Measurements from ENCODE around the gene FDXR. TPM values are rescaled to one million over a fixed set of nuclear protein-coding genes. Genes with fewer than 3 reads are reported as not detected.

Gene FDXR
- total and polyA plus RNA-seq, 5 donors: 4.9 to 10.5 (median 8.2) TPM

DNA sequence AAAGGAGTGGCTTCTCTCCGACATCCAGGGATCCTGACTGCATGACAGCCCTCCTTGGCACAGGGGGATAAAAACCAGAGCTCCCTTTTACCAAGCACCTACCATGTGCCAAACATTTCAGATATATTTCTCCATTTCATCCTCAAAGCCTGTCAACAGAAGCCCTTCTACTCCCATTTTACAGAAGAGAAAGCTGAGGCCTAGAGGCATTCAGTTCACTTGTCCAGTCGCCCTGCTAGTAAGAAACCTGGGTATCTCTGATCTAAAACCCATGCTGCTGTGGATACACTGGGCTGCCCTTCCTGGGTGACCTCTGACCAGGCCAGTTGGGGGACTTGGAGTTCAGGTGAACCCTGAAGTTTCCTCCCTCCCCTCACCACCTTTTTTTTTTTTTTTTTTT lies 5.9 kb upstream of the FDXR start:
- Histone ChIP-seq H3K4me3 (ENCODE audit: low read length) (no peak overlapping the region), H3K4me1 (ENCODE audit: control insufficient read depth, insufficient read depth, low read length) (peaks cover 2% of the 10 kb centered on the region), H3K27me3 (ENCODE audit: control insufficient read depth, insufficient read depth) (no peaks in the 10 kb centered on the region), H3K27ac (ENCODE audit: low read length) (no peak overlapping the region), H3K9me3 (ENCODE audit: control insufficient read depth, low read length) (no peaks in the 10 kb centered on the region)
- 64% methylated on average over 2 of the region's 2 CpGs for WGBS
- intact Hi-C loops (cut with DNase I): no loop called here
- peak in 1 of 3 donors; percentile 1 for DNase-seq
- no peak for ATAC-seq

DNA sequence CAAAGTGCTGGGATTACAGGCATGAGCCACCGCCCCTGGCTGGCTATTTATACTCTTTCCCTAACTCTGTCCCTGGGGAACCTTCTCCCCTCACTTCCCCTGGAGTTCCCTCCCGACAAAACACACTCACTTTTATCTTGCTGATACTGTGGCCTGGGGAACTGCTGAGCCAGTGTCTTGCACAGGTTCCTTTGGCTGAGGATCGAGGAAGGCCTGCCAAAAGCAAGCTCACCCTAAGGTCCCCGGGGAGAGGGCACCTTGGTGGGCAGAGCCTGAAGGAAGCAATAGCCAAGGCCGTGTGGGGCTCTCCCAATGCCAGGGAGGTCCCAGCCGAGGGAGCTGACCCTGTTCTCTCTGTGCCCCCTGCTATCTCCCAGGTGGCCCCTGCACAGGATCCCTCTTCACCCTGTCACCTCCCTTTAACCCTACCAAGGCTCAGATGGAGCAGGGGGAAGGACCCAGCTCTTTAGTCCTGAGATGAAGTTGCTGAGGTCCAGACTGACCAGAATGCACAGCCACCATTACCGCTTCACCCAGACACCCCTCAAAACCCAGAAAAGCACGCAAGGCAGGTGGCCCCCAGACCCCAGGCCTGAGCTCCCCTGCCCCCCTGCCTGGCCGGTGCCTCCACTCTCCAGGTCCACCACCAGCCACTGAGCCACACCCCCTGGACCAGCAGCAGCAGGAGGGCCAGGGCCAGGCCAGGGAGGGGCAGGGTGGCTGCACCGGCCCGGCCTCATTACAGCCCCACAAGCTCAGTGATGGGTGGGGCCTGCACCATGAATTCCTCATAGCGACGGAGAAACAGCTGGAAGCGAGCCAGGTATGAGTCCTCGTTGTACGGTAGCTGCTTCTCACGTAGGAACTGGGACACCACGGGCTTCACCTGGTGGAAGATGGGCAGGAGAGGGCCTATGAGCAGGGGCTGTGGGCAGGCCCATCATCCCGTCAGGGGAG lies 5.1 kb upstream of the FDXR start:
- peak in 2 of 3 donors; percentile 63 to 66 for DNase-seq
- no peak overlapping the region for H3K27ac ChIP-seq (ENCODE audit: low read length)
- intact Hi-C loops (cut with DNase I): no loop called here

DNA sequence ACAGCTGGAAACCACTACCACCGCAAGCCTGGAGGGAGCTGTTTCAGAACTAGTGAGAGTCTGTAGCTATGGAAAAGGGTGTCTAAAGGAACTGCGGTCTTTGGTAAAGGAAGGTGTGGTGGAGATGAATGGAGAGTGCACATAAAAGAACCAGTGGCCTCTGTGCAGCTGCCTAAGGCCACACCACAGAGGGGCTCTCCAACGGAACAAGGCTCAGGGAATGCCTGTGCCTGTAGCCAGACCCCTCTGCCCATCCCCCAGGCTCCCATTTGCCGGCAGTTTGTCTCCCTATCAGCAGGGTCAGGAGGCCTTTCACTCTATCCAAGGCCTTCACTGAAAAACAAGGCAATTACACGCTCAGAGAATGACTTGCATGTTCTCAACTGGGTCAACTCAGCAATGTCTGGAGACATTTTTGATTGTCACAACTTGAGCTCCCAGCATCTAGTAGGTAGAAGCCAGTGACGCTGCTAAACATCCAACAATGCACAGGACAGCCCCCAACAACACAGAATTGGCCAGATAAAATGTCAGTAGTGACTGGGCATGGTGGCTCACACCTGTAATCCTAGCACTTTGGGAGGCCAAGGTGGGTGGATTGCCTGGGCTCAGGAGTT lies 3.3 kb upstream of the FDXR start:
- peaks cover 2% of the 10 kb centered on the region for H3K4me1 ChIP-seq (ENCODE audit: control insufficient read depth, insufficient read depth, low read length)
- peak in 1 of 3 donors; percentile 25 for DNase-seq
- intact Hi-C loops (cut with DNase I): no loop called here
- H3K9me3 ChIP-seq (ENCODE audit: control insufficient read depth, low read length): no peaks in the 10 kb centered on the region
- no peak for ATAC-seq
- H3K4me3 ChIP-seq (ENCODE audit: low read length): no peak overlapping the region
- no peaks in the 10 kb centered on the region for H3K27me3 ChIP-seq (ENCODE audit: control insufficient read depth, insufficient read depth)
- WGBS: 46% methylated on average over 6 of the region's 6 CpGs
- no peak overlapping the region for H3K27ac ChIP-seq (ENCODE audit: low read length)

More for the DNA sequence above, 5.1 kb upstream of the FDXR start:
- Histone ChIP-seq H3K9me3 (ENCODE audit: control insufficient read depth, low read length) (no peaks in the 10 kb centered on the region), H3K27me3 (ENCODE audit: control insufficient read depth, insufficient read depth) (no peaks in the 10 kb centered on the region), H3K4me1 (ENCODE audit: control insufficient read depth, insufficient read depth, low read length) (peaks cover 2% of the 10 kb centered on the region), H3K4me3 (ENCODE audit: low read length) (no peak overlapping the region)
- ATAC-seq: peak; percentile 34 to 61
- 26% methylated on average over 19 of the region's 19 CpGs for WGBS

DNA sequence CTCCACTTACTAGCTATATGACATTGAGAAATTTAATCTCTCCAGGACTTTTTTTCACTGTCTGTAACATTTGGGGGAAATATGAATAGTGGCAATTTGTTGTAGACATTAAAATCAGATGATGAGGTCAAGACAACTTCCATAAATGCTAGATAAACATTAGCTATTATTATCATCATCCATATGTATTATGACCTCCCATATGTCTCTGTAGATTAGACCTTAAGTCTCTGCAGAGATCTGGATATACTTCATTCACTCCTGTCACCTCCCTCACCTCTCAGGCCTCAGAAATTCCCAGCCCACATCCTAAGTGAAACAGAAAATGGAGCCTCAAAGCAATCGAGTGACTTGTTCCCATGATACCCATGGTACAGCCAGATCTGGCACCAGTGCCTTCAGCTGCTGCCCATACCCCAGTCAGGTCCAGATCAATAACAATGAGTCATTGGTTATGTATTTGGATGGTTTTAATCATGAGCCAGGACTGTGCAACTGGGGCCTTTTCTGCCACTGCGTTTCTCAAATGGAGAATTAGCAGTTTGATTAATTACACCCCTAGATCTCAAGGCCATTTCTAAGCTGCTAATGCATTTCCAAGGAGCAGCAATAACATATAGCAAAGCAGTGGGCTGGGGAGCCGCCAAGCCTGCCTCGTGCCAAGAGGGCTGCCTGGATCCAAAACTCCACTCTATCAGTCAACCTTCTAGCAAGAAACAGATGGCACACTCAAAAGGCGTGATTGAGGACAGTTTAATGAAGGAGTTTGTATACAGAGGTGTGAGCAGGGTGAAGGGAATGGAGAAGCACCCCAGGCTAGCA lies 2.6 kb upstream of the FDXR start:
- 60% methylated on average over 5 of the region's 5 CpGs for WGBS
- no peaks in the 10 kb centered on the region for H3K9me3 ChIP-seq (ENCODE audit: control insufficient read depth, low read length)
- no peaks in the 10 kb centered on the region for H3K27me3 ChIP-seq (ENCODE audit: control insufficient read depth, insufficient read depth)
- DNase-seq: peak in 1 of 3 donors; percentile 23
- intact Hi-C loops (cut with DNase I): no loop called here
- H3K4me3 ChIP-seq (ENCODE audit: low read length): no peak overlapping the region
- no peak overlapping the region for H3K27ac ChIP-seq (ENCODE audit: low read length)
- no peak for ATAC-seq
- H3K4me1 ChIP-seq (ENCODE audit: control insufficient read depth, insufficient read depth, low read length): peaks cover 2% of the 10 kb centered on the region

DNA sequence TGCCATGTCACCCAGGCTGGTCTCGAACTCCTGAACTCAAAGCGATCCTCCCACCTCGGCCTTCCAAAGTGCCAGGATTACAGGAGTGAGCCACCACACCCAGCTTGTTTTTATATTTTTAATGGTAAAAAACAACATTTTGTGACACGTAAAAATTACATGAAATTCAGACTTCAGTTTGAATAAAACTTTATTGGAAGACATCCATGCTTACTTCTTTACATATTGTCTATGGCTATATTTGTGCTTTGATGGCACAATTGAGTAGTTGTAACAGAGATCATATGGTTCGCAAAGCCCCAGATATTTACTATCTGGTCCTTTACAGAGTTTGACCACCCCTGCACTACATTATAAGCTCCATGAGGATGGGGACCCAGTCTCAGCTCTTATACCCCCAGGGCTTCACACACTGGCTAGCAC lies 1.8 kb upstream of the FDXR start:
- Histone ChIP-seq H3K9me3 (ENCODE audit: control insufficient read depth, low read length) (no peaks in the 10 kb centered on the region), H3K4me3 (ENCODE audit: low read length) (no peak overlapping the region), H3K27me3 (ENCODE audit: control insufficient read depth, insufficient read depth) (no peaks in the 10 kb centered on the region), H3K4me1 (ENCODE audit: control insufficient read depth, insufficient read depth, low read length) (peaks cover 2% of the 10 kb centered on the region), H3K27ac (ENCODE audit: low read length) (no peak overlapping the region)
- ATAC-seq (no peak), DNase-seq (no peak)
- intact Hi-C loops (cut with DNase I): no loop called here
- WGBS: 94% methylated on average over 5 of the region's 5 CpGs

DNA sequence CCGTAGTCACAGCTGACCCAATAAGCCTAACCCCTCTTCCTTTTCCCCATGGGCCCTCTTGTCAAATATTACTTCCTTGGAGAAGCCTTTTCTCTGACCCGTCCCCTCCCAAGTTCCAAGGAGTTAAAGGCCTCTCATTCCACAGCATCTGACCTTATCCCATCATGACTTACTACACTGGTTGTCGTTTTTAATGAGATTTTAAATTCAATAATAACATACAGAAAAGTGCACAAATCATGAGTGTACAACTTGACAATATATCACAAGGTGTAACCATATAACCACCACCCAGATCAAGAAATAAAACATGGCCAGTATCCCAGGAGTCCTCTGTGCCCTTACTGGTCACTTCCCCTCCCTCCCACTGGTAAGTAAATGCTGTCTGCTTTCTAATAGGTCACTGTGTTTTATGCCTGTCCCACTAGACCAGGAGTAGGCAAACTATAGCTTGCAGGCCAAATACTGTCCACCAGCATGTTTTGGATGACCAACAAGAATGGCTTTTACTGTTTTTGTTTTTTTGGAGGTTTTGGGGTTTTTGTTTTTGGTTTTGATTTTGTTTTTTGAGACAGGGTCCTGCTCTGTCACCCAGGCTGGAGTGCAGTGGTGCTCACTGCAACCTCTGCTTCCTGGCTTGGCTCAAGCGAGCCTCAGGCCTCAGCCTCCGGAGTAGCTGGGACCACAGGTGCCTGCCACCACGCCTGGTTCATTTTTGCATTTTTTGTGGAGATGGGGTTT lies 1.2 kb upstream of the FDXR start:
- DNase-seq (peak in 2 of 3 donors; percentile 41 to 59), ATAC-seq (no peak)
- H3K9me3 ChIP-seq (ENCODE audit: control insufficient read depth, low read length): no peaks in the 10 kb centered on the region
- H3K4me1 ChIP-seq (ENCODE audit: control insufficient read depth, insufficient read depth, low read length): peaks cover 2% of the 10 kb centered on the region
- no peaks in the 10 kb centered on the region for H3K27me3 ChIP-seq (ENCODE audit: control insufficient read depth, insufficient read depth)
- WGBS: 57% methylated on average over 6 of the region's 6 CpGs
- intact Hi-C loops (cut with DNase I): no loop called here
- H3K4me3 ChIP-seq (ENCODE audit: low read length): peak overlapping the region; percentile 76
- peak overlapping the region; percentile 95 for H3K27ac ChIP-seq (ENCODE audit: low read length)

DNA sequence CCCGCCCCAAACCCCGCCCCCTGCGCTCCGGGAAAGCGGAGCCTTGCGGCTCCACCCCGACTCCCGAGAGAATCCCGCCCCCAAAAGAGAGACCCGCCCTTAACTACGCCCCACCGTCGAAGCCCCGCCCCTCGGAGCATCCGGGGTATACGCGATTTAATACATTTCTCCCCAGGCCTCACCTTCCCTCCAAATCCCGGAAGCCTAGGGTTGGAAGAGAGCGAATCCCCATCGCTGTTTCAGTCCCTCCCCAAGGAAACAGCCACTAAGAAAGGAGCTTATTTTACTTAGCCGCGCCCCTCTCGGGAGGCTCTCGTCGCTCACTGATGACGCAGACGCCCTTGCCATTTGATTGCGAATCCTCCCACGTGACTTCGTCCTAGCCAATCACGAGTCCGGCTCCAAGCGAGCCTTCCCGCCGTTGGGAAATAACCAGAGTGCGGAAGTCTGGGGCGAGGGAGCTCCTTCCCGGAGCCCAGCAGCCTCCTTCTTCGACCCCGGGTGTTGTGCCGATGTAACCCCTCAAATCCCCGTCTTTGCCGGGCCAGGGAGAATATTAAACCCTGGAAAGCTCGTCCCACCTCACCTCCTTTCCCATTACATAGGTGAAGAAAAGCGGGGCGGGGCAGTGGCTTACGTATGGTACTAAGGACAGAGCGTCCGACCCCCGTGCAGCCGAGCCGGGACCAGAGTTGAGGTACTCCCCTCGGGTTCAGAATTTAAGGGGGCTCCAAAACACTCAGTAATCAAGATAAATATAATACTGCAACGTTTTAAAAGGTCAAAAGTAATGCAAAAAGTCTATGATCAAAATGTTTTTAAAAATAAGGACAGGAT lies 461 bp upstream of the FDXR start:
- under 1% methylated on average over 55 of the region's 55 CpGs for WGBS
- Histone ChIP-seq H3K4me1 (ENCODE audit: control insufficient read depth, insufficient read depth, low read length) (peaks cover 2% of the 10 kb centered on the region), H3K27ac (ENCODE audit: low read length) (peak overlapping the region; percentile 95), H3K9me3 (ENCODE audit: control insufficient read depth, low read length) (no peaks in the 10 kb centered on the region), H3K27me3 (ENCODE audit: control insufficient read depth, insufficient read depth) (no peaks in the 10 kb centered on the region), H3K4me3 (ENCODE audit: low read length) (peak overlapping the region; percentile 76)
- intact Hi-C loops (cut with DNase I): no loop called here
- DNase-seq (peak; percentile 99 to 100 (median 100)), ATAC-seq (peak; percentile 95 to 97)

DNA sequence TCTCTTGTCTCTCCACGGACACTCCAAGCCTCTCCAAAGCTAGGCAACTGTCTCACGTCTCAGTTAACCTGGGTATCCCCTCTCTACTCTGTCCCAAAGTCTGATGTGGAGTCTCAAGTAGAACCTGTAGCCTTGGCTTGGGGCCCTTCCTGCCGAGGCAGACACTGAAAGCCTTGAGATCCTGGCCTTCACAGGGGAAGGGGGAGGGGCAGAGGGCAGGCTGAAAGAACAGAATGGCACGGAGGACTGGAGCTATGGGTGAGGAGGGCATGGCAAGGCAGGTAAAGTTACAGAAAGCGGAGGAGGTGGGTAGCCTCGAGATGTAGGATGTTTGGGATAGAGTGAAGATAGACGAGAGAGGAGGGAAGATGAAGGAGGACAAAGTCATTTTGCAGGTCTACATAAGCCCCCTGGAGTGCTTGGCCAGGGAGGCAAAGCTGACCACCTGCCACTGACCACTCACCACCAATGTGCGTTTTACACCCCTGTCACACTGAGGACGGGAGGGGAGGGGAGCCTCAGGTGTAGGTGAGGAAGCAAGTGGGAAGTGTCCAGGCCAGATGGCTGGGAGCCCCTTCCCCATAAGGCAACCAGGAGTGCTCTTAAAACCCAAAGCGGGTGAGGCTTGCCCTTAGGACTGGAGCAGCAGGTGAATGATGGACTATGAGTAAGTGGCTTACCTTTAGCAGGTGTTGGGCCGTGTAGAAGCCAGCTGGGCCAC lies 1.3 kb downstream of the FDXR start:
- Histone ChIP-seq H3K27me3 (ENCODE audit: control insufficient read depth, insufficient read depth) (no peaks in the 10 kb centered on the region), H3K4me1 (ENCODE audit: control insufficient read depth, insufficient read depth, low read length) (no peaks in the 10 kb centered on the region), H3K4me3 (ENCODE audit: low read length) (no peak overlapping the region), H3K27ac (ENCODE audit: low read length) (no peak overlapping the region), H3K9me3 (ENCODE audit: control insufficient read depth, low read length) (no peaks in the 10 kb centered on the region)
- intact Hi-C loops (cut with DNase I): no loop called here
- DNase-seq: peak in 1 of 3 donors; percentile 40
- WGBS: 83% methylated on average over 11 of the region's 11 CpGs
- no peak for ATAC-seq

DNA sequence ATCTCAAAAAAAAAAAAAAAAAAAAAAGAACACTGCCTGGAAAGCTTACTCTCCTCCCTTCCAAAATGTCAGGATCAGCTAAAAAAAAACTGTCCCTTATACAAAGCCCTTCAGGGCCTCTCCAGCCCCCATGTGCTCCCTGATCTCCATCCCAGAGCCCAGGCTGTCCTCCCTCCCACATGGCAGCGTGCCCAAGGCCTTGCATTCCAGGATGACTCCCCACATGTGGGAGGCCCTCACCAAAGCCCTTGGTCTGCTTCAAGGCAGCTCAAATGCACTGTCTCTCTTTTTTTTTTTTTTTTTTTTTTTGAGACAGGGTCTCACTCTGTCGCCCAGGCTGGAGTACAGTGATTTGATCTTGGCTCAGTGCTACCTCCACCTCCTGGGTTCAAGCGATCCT lies 2.3 kb downstream of the FDXR start:
- H3K27me3 ChIP-seq (ENCODE audit: control insufficient read depth, insufficient read depth): no peaks in the 10 kb centered on the region
- DNase-seq: peak in 1 of 3 donors; percentile 84
- H3K27ac ChIP-seq (ENCODE audit: low read length): no peak overlapping the region
- no peak for ATAC-seq
- intact Hi-C loops (cut with DNase I): no loop called here
- no peaks in the 10 kb centered on the region for H3K9me3 ChIP-seq (ENCODE audit: control insufficient read depth, low read length)
- H3K4me3 ChIP-seq (ENCODE audit: low read length): no peak overlapping the region
- no peaks in the 10 kb centered on the region for H3K4me1 ChIP-seq (ENCODE audit: control insufficient read depth, insufficient read depth, low read length)
- 69% methylated on average over 3 of the region's 3 CpGs for WGBS

Measured in right cardiac atrium (tissue), 5 donors.